Jurkat, Clone E6-1 (cell line): ENCODE data around the gene PPP1R13B.

Experiments used
- DNase-seq: peaks from one replicate; pipeline ENCODE4 v3.0.0-alpha.2; 2011; ENCODE audit warnings: low read depth, low spot score
- H3K4me3 ChIP-seq: 2 replicates; pipeline ENCODE4 v1.5.1; 2011; ENCODE audit warnings: mild to moderate bottlenecking, low read length, control low read depth, moderate library complexity

PPP1R13B gene

DNA sequence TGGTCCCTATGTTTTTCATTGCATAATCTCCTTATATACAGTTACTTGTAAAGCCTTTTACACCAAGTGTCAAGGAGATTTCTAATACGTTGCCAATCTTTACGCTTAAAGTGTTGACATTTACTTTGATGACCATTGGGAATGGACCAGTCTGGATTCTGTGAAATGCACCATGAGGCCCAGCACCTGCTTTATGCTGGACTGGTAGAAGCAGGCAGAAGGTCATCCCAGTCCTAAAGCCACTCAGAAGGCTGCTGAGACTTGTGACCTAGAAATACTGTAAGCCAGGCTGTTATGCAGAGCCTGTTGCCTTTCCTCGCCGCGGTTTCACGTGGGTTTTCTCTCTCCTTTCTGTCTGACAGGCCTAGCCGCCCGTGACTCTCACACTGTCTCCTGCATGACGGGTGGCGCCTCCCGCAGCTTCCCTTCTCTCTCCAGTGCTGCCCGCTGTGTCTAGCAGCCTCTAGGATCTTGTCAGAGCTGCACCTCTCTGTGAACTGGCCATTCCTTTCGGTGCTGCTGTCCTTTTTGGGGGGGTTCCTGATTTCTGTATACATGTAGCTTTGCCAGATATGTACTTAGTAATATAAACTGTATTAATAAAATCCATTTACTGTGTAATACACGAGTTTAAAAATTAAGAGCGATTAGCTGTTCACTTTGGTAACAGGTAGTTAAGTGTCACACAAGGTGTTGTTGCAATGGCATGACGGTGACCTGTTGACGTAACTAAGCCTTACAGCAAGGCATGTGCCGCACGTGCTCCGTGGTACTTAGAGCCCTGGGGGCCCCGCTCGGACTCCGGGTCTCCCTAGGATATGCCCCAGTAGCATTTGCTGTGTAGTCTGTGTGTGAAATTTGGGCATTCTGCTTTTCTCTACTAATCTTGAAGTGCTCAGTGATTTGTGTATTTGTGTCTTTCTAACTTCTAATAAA lies 161.8 kb downstream of the PPP1R13B start:
- DNase-seq, result no peak
- H3K4me3 ChIP-seq, result no peak overlapping the region

- no peak for DNase-seq
- no peak overlapping the region for H3K4me3 ChIP-seq
Measured at GRCh38 chr14:103684871-103685270, 162.5 kb downstream of the PPP1R13B start.

- no peak overlapping the region for H3K4me3 ChIP-seq
- no peak for DNase-seq
Measured at GRCh38 chr14:103684471-103684870, 162.9 kb downstream of the PPP1R13B start.
